HEK293 (cell line): ENCODE measurements around the gene EML6.
"Not testable (repeated sequence)": the region's sequence is repeated elsewhere in the genome, so short reads cannot be mapped to it uniquely, and the experiment has no call there.

Experiments used
- CTCF ChIA-PET: fragments of 350-600 bp; formaldehyde crosslinking; extraction: SDS; loops from one replicate; lab custom pipeline; 2021; ENCODE audit warnings: antibody characterized with exemption; lab: Yijun Ruan, JAX
- POLR2A ChIA-PET: fragments of 300-600 bp; formaldehyde crosslinking; extraction: SDS; loops from one replicate; lab custom pipeline; 2020; ENCODE audit warnings: antibody characterized with exemption, inconsistent platforms; lab: Yijun Ruan, JAX
- H3K27ac ChIP-seq: fragments of 200-500 bp; sonication (Bioruptor generic); 2 replicates; pipeline ENCODE4 v1.5.1; 2014; ENCODE audit warnings: low read depth, low read length, control low read depth, inconsistent platforms; ENCODE audit errors: extremely low read depth
- H3K36me3 ChIP-seq, 2 experiments: fragments of 200-500 bp in 1 of 2; sonication (Bioruptor generic) in 1 of 2; 1 replicate in 1 of 2; 2 replicates in 1 of 2; pipeline ENCODE4 v1.5.1; 2014 to 2017; ENCODE audit warnings: inconsistent platforms in 2 of 2, low read length in 2 of 2; ENCODE audit not compliant: control insufficient read depth in 2 of 2, insufficient read depth in 1 of 2
- H3K4me1 ChIP-seq: fragments of 200-500 bp; sonication (Bioruptor generic); 2 replicates; pipeline ENCODE4 v1.5.1; 2014; ENCODE audit warnings: mild to moderate bottlenecking, low read length, inconsistent platforms; ENCODE audit not compliant: control insufficient read depth, insufficient read depth
- H3K4me3 ChIP-seq: 2 replicates; pipeline ENCODE4 v1.5.1; 2011; ENCODE audit warnings: low read depth, mild to moderate bottlenecking, control low read depth, low read length, moderate library complexity
- H3K9me3 ChIP-seq: fragments of 200-500 bp; sonication (Bioruptor generic); 2 replicates; pipeline ENCODE4 v1.5.1; 2014; ENCODE audit warnings: low read depth, low read length, inconsistent platforms; ENCODE audit not compliant: control insufficient read depth, insufficient read depth
- BCL11B ChIP-seq: fragments of 450-650 bp; formaldehyde crosslinking; IDR thresholded peaks from 2 replicates; pipeline ENCODE4 v1.5.1; 2016; ENCODE audit warnings: low read depth, missing biosample characterization, missing genetic modification characterization
- KLF9 ChIP-seq: fragments of 450-650 bp; formaldehyde crosslinking; IDR thresholded peaks from 2 replicates; pipeline ENCODE4 v1.5.1; 2016; ENCODE audit warnings: missing biosample characterization, missing genetic modification characterization, low read depth
- OVOL3 ChIP-seq: fragments of 450-650 bp; formaldehyde crosslinking; IDR thresholded peaks from 2 replicates; pipeline ENCODE4 v1.5.1; 2016; ENCODE audit warnings: missing biosample characterization, missing genetic modification characterization
- RBAK ChIP-seq: fragments of 450-650 bp; formaldehyde crosslinking; IDR thresholded peaks from 2 replicates; pipeline ENCODE4 v1.5.1; 2016; ENCODE audit warnings: missing biosample characterization, missing genetic modification characterization
- SCRT1 ChIP-seq: fragments of 450-650 bp; formaldehyde crosslinking; IDR thresholded peaks from 2 replicates; pipeline ENCODE4 v1.5.1; 2016; ENCODE audit warnings: missing biosample characterization, missing genetic modification characterization, borderline replicate concordance
- WT1 ChIP-seq: fragments of 450-650 bp; formaldehyde crosslinking; IDR thresholded peaks from 2 replicates; pipeline ENCODE4 v1.5.1; 2016; ENCODE audit warnings: missing biosample characterization, missing genetic modification characterization
- ZEB2 ChIP-seq: fragments of 450-650 bp; formaldehyde crosslinking; IDR thresholded peaks from 2 replicates; pipeline ENCODE4 v1.5.1; 2016; ENCODE audit warnings: missing biosample characterization, missing genetic modification characterization
- ZFP3 ChIP-seq: fragments of 450-650 bp; formaldehyde crosslinking; IDR thresholded peaks from 2 replicates; pipeline ENCODE4 v1.5.1; 2016; ENCODE audit warnings: low read depth, missing biosample characterization, missing genetic modification characterization
- ZNF184 ChIP-seq: fragments of 450-650 bp; IDR thresholded peaks from 2 replicates; pipeline ENCODE4 v1.5.1; 2018; ENCODE audit warnings: missing biosample characterization, mild to moderate bottlenecking, missing genetic modification characterization
- ZNF341 ChIP-seq: fragments of 450-650 bp; formaldehyde crosslinking; IDR thresholded peaks from 2 replicates; pipeline ENCODE4; 2016; ENCODE audit warnings: low read depth, missing biosample characterization, missing genetic modification characterization
- ZNF510 ChIP-seq: fragments of 450-650 bp; formaldehyde crosslinking; IDR thresholded peaks from 2 replicates; pipeline ENCODE4 v1.5.1; 2018; ENCODE audit warnings: mild to moderate bottlenecking, missing genetic modification characterization, missing biosample characterization; ENCODE audit not compliant: insufficient replicate concordance
- ZNF514 ChIP-seq: fragments of 450-650 bp; formaldehyde crosslinking; IDR thresholded peaks from 2 replicates; pipeline ENCODE4 v1.5.1; 2016; ENCODE audit warnings: missing biosample characterization, missing genetic modification characterization
- ZNF549 ChIP-seq: fragments of 450-650 bp; IDR thresholded peaks from 2 replicates; pipeline ENCODE4 v1.5.1; 2018; ENCODE audit warnings: missing biosample characterization, missing genetic modification characterization, mild to moderate bottlenecking, inconsistent platforms, moderate library complexity
- ZNF621 ChIP-seq: fragments of 450-650 bp; formaldehyde crosslinking; IDR thresholded peaks from 2 replicates; pipeline ENCODE4 v1.5.1; 2017; ENCODE audit warnings: missing biosample characterization, missing genetic modification characterization
- ZNF837 ChIP-seq: fragments of 450-650 bp; formaldehyde crosslinking; IDR thresholded peaks from 2 replicates; pipeline ENCODE4 v1.5.1; 2016; ENCODE audit warnings: missing biosample characterization, missing genetic modification characterization
- TF ChIP-seq, protein P1 (sequence below): fragments of 450-650 bp; formaldehyde crosslinking; IDR thresholded peaks from 2 replicates; pipeline ENCODE4 v1.5.1; 2016; ENCODE audit warnings: missing biosample characterization, missing genetic modification characterization
- TF ChIP-seq, protein P2 (sequence below): fragments of 450-650 bp; formaldehyde crosslinking; IDR thresholded peaks from 2 replicates; pipeline ENCODE4 v1.5.1; 2017; ENCODE audit warnings: missing biosample characterization, missing genetic modification characterization
- TF ChIP-seq, protein P3 (sequence below): IDR thresholded peaks from 2 replicates; pipeline ENCODE4 v1.6.1; 2011; ENCODE audit warnings: mild to moderate bottlenecking, low read depth, low read length, borderline replicate concordance

The EML6 gene

DNA sequence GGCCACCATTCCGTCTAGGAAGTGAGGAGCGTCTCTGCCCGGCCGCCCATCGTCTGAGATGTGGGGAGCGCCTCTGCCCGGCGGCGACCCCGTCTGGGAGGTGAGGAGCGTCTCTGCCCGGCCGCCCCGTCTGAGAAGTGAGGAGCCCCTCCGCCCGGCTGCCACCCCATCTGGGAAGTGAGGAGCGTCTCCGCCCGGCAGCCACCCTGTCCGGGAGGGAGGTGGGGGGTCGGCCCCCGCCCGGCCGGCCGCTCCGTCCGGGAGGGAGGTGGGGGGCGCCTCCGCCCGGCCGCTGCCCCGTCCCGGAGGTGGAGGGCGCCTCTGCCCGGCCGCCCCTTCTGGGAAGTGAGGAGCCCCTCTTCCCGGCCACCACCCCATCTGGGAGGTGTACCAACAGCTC is 24.5 kb upstream of the EML6 start:
- H3K4me3 ChIP-seq, H3K4me1 ChIP-seq, POLR2A ChIA-PET, H3K36me3 ChIP-seq, H3K9me3 ChIP-seq, CTCF ChIA-PET, H3K27ac ChIP-seq: not testable (repeated sequence)

DNA sequence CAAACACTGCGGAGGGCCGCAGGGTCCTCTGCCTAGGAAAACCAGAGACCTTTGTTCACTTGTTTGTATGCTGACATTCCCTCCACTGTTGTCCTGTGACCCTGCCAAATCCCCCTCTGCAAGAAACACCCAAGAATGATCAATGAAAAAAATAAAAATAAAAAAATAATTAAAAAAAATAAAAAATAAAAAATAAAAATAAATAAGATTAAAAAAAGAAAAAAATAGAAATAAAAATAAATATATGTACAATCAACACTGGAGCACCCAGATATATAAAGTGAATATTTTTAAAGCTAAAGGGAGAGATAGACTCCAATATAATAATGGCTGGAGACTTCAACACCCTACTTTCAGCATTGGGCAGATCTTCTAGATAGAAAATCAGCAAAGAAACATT is 23.8 kb upstream of the EML6 start:
- Histone ChIP-seq H3K4me3 (no peak overlapping the region), H3K27ac (no peak overlapping the region), H3K4me1 (no peaks in the 10 kb centered on the region), H3K36me3 (no peaks in the 10 kb centered on the region), H3K9me3 (no peaks in the 10 kb centered on the region)
- ChIA-PET CTCF (interaction anchor here (0.6 to 1.0 kb wide), 3 partner anchors 36 to 197 kb away, joined by 3 to 4 read pairs (median 3); no protein-coding TSS in a partner anchor), POLR2A (no interaction called here)
- TF ChIP-seq ZEB2 (tag by site-specific recombination), result no peak
- TF ChIP-seq SCRT1 (tag by site-specific recombination), result no peak
- TF ChIP-seq, protein P1, sequence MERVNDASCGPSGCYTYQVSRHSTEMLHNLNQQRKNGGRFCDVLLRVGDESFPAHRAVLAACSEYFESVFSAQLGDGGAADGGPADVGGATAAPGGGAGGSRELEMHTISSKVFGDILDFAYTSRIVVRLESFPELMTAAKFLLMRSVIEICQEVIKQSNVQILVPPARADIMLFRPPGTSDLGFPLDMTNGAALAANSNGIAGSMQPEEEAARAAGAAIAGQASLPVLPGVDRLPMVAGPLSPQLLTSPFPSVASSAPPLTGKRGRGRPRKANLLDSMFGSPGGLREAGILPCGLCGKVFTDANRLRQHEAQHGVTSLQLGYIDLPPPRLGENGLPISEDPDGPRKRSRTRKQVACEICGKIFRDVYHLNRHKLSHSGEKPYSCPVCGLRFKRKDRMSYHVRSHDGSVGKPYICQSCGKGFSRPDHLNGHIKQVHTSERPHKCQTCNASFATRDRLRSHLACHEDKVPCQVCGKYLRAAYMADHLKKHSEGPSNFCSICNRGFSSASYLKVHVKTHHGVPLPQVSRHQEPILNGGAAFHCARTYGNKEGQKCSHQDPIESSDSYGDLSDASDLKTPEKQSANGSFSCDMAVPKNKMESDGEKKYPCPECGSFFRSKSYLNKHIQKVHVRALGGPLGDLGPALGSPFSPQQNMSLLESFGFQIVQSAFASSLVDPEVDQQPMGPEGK (tag by site-specific recombination), result no peak
- no peak for TF ChIP-seq ZNF510 (tag by site-specific recombination)
- TF ChIP-seq OVOL3 (tag by site-specific recombination), result no peak
- TF ChIP-seq, protein P2, sequence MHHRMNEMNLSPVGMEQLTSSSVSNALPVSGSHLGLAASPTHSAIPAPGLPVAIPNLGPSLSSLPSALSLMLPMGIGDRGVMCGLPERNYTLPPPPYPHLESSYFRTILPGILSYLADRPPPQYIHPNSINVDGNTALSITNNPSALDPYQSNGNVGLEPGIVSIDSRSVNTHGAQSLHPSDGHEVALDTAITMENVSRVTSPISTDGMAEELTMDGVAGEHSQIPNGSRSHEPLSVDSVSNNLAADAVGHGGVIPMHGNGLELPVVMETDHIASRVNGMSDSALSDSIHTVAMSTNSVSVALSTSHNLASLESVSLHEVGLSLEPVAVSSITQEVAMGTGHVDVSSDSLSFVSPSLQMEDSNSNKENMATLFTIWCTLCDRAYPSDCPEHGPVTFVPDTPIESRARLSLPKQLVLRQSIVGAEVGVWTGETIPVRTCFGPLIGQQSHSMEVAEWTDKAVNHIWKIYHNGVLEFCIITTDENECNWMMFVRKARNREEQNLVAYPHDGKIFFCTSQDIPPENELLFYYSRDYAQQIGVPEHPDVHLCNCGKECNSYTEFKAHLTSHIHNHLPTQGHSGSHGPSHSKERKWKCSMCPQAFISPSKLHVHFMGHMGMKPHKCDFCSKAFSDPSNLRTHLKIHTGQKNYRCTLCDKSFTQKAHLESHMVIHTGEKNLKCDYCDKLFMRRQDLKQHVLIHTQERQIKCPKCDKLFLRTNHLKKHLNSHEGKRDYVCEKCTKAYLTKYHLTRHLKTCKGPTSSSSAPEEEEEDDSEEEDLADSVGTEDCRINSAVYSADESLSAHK (tag by site-specific recombination), result no peak
- no peak for TF ChIP-seq ZNF184 (tag by site-specific recombination)

DNA sequence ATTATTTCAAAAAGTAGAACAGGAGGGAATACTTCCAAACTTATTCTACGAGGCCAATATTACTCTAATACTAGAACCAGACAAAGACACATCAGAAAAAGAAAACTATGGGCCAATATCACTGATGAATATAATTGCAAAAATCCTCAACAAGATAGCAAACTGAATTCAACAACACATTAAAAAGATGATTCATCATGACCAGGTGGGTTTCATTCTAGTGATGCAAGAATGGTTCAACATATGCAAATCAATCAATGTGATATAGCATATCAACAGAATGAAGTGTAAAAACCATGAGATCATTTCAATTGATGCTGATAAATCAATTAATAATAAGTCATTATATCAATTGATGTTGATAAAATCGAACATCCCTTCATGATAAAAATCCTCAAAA is 22.4 kb upstream of the EML6 start:
- Histone ChIP-seq H3K36me3 (no peaks in the 10 kb centered on the region), H3K27ac (no peak overlapping the region), H3K4me1 (no peaks in the 10 kb centered on the region), H3K9me3 (no peaks in the 10 kb centered on the region), H3K4me3 (no peak overlapping the region)
- ChIA-PET POLR2A (no interaction called here), CTCF (no interaction called here)
- TF ChIP-seq, protein P3, sequence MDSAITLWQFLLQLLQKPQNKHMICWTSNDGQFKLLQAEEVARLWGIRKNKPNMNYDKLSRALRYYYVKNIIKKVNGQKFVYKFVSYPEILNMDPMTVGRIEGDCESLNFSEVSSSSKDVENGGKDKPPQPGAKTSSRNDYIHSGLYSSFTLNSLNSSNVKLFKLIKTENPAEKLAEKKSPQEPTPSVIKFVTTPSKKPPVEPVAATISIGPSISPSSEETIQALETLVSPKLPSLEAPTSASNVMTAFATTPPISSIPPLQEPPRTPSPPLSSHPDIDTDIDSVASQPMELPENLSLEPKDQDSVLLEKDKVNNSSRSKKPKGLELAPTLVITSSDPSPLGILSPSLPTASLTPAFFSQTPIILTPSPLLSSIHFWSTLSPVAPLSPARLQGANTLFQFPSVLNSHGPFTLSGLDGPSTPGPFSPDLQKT, result no peak
- no peak for TF ChIP-seq ZNF621 (tag by site-specific recombination)
- TF ChIP-seq ZNF514 (tag by site-specific recombination), result no peak
- TF ChIP-seq KLF9 (tag by site-specific recombination), result no peak
- TF ChIP-seq ZNF549 (tag by site-specific recombination), result no peak
- no peak for TF ChIP-seq BCL11B (tag by site-specific recombination)
- no peak for TF ChIP-seq ZNF341 (tag by site-specific recombination)
- no peak for TF ChIP-seq RBAK (tag by site-specific recombination)
- no peak for TF ChIP-seq ZFP3
- no peak for TF ChIP-seq ZNF837 (tag by site-specific recombination)
- TF ChIP-seq WT1, result no peak
